GM18909 (cell line): ENCODE measurements around the gene SPINK5.

Experiments
- ATAC-seq: cut with Tn5 transposase; IDR thresholded peaks from one replicate; pipeline ENCODE4 v1.9.1; 2021; ENCODE audit warnings: mild to moderate bottlenecking; ENCODE audit not compliant: unreplicated experiment, poor library complexity

SPINK5 gene

DNA sequence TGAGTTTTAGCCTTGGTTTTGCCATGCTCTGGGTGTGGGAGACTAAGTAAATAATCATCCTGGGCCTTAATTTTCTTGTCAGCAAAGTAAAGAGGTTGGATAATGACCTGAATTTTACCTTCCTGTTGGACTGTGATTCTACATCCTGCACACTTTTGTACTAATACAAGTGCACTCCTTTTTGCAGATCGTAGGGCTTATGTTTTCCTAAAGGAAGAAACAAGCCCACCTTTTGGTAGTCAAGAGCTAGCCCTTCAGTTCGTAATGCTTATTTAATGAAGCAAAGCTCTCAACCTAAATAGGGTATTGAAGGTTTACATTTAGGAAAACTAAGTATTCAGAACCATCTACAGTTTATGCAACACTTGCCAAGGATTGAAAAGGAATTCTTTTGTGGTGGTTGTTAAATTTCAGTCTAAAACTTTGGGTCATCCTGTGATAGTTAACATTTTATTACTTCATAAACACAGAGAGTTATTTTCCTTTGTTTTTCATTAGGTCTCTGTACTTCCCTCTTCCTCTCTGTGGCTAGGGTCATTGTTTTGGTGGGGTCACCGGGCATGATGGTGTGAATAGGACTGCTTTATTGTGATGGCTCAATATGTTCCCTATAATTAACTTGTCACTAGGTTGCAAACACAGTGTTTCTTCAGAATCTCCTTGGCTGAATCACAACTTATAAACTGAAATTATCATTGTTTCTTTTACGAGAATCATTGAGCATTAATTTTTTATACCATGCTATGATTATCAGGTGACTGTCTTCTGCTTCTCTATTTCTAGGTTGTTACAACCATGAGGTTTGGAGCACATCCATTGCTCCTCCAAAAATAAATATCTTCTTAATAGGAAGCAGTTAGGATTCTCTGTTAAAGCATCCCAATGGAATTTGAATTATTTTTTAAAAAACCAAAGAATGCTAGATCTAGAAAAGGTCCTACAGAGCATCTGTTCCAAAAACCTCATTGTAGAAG is 28.5 kb downstream of the SPINK5 start:
- no peak for ATAC-seq

DNA sequence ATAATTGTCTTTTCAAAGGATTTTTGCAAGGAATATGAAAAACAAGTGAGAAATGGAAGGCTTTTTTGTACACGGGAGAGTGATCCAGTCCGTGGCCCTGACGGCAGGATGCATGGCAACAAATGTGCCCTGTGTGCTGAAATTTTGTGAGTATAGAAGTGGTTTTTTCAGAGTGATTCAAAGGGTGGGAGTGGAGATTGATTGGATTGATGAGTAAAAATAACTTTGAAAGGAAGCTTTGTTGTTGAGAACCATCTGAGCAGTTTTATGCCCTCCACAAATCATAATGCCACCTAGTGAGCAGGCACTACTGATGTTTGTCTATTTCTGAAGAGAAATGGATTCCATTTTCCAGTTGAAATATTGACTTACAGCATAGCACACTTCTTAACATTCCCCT is 30.6 kb downstream of the SPINK5 start:
- ATAC-seq: no peak

DNA sequence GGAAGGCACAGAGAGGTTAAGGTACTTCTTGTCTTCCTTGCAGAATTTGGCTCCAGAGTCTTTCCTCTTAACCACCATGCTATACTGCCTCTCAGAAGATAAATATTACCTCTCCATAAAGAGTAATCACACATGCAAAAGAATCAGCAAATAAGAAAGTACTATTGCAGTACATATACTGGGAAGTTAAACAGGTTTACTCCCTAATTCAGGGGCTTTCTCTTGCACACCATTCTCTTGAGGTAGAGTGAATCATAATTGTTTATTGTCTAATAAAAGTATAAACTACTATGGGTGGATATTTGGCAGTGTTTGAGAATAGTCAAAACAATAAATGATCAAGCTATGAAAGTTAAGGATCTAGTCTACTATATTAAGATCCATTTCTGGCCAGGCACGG is 40.4 kb downstream of the SPINK5 start:
- ATAC-seq: no peak

DNA sequence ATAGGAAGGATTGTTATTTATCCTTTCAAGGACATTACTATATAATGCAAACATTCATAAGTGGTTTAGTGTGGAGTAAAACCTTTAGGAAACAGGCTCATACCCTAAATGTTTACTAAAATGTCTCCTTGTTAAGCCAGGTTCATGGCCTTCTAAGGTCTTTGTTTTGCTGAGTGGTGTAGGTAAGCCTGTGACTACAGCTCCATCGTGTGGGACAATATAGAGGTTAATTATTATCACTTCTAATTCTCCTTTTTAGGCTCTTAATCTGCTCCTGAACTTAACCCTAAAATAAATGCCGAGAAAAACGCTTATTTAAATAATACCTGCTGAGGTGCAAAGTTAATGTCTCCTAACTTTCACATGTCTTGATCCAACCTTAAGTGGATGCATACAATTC is 43.8 kb downstream of the SPINK5 start:
- no peak for ATAC-seq

DNA sequence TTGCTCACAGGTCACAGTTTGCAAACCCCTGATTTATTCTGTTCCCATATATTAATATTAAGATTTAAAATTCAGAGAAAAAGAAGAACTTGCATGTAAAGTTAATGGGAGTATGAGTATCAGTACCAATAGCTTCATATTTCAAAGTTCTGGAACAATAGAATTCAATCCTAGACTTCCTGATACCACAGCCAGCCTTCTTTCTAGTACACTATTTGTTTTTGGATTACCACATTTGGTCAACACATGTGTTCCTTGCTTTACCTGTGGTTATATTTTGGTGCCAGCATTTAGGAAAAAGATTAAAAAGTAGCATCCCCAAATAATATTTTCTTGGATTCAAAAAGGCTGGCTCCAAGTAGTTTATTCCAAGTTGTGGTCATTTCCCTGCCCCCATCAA is 49.5 kb downstream of the SPINK5 start:
- no peak for ATAC-seq

DNA sequence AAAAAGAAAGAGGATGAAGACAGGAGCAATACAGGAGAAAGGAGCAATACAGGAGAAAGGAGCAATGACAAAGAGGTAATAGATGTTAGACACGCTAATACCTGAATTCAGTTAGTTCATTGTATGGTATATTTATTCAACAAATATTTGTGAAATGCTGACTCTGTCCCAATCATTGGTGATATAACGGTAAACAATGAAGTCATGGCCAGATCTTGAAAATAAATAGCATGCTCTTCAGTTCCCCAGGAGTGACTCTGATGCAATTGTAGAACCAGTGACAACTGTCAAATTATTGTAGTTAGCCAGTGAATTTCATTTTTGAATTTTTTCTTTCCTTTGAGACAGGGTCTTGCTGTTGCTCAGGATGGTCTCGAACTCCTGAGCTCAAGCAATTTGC is 56.5 kb downstream of the SPINK5 start:
- no peak for ATAC-seq

DNA sequence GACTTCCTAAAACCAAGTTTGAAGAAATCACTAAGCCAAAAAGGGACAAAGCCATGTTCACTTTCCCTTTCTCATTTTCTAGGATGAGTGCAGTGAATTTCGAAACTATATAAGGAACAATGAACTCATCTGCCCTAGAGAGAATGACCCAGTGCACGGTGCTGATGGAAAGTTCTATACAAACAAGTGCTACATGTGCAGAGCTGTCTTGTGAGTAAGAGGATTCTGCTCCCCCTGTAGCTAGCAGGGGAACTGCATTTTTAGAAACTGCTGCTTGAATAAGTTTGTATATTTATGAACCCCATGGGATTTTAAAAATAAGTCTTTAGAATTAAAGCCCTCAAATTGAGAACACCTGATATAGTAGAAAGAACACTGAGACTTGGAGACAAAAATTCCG is 61.9 kb downstream of the SPINK5 start:
- no peak for ATAC-seq

DNA sequence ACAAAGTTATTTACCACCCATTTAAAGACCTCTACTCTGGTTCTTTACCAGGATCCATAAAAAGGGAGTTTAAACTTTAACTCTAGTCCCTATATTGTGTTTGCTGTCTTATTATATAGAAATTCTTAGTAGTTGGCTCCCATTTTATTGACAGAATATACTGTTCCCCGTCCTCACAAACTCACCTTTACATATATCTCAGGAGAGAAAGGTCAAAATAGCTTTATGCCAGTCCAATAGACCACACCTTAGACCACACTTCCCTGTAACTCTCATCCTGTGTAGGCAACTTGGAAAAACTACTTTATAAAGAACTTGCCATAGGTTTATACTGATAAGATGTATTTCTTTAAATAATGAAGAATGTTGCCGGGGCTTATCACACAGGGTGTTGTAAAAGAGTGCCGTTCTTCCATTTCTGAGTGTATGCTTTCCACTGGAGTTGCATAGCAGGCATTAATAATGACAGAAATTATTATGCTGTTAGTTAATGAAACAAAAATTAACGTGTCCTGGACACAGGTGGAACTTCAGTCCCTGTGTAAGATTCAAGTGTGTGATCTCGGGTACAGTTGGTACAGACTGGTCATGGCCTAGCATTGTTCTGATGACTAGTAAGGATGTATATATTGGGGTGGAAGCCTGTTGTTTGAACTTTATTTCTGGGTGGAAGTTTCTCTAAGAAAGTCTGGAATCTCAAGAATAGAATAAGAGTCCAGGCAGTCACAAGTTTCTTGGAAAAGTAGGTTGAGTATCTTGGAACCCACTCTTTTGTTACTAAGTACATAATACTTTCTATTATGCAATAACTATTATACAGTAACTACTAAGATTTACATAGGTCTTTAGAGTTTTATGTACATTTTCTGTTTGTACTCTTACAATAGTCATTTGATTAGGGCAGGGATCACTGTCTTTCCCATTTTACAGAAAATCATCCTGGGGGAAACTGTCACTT is 71.6 kb downstream of the SPINK5 start:
- no peak for ATAC-seq

DNA sequence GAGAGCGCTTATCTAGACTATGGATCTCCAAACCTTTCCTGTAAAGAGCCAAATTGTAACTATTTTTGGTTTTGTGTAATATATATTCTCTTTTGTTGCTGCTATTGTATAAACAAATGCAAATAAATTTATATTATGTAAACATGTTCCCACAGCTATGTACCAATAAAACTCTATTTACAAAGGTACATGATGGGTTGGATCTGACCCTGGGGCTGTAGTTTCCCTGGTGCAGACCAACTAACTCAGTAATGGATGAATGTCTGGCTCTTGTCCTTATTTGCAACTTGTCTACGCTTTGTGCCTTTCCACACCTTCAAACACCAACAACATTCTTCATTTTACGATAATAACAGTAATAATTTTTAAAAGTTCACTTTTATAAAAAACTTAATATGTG is 77.1 kb downstream of the SPINK5 start:
- ATAC-seq: no peak

DNA sequence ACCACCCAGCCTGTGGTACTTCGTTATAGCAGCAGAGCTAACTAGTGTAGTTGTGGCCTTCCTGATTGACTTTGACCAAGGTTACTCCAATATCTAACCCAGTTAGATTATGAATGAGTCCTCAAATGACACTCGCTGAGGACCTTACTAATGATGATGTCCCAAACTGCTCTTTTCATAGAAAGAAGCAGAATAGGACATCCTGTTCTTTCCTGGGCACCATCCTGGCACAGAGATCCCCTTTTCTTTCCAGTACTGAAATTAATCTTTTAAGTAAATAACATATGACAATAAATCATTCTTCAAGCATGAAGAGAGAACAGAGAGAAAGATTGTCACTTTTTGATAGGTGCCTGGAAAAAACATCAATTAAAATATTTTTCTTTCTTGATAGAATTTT is 77.9 kb downstream of the SPINK5 start:
- no peak for ATAC-seq

DNA sequence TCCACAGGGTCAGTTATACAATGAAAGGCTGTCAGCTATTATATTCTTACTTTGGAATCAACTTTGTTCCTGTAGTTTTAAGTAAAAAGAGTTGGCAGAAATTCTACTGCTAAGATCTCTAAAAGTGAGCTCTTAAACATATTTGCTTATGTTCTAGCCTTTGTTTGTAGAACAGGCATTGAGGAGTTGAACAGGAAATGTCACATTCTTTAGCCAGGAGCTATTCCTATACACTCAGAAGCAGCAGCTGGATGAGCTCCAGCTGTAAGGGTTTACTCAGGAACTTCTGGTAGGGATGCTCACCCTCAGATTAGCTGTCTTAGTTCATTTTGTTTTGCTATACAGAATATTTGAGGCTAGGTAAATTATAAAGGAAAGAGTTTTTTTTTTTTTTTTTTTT is 82.1 kb downstream of the SPINK5 start:
- ATAC-seq: no peak

DNA sequence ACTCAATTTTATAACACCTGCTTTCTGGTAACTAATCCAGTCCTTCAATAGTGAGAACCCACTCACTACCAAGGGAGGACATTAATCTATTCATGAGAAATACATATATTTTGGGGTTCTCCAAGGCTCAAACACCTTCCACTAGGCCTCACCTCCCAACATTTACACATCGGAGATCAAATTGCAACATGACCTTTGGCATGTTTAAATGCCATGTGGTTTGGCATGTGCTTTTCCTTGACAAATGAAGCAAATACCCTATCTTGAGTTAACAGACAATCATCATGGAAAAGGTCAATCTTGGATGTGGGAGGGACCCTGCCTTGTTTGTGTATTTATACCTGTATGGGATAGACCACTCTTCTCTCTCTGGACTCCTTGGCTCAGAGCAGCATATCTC is 82.7 kb downstream of the SPINK5 start:
- no peak for ATAC-seq

DNA sequence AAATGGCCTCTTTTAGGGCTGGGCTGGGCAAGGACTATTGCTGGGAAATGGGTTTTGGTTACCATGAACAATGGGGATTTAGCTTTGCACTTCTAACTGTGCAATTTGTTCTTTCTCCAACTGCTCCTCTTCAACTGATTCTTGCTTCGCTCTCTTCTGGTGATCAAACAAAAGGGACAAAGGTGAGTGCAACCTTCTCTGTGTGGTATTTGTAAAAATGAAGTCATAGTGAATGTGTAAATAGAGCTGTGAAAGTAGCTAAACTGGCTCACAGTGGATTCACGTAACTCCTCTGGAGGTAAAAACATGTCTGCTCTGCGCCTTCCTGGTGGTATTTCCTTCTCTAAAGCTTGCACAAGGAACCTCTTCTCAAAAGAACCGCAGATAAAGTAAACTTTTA is 83.6 kb downstream of the SPINK5 start:
- no peak for ATAC-seq

DNA sequence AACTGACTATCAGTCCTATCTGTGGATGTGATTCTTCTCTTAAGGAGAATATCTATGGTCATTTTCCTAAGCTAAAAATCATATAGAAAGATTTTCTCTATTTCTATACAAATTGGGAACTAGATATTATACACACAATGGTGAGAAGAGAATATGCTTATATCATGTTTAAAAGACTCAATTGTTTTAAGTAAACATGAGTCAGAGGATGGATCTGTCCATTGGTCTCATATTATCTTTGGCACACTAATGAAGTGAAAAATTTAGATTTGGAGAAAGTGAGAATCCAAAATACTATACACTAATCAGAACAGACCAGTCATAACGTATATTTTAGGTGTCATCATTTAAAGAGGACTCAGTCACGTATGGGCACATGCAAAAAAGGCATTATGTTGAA is 88.1 kb downstream of the SPINK5 start:
- no peak for ATAC-seq

DNA sequence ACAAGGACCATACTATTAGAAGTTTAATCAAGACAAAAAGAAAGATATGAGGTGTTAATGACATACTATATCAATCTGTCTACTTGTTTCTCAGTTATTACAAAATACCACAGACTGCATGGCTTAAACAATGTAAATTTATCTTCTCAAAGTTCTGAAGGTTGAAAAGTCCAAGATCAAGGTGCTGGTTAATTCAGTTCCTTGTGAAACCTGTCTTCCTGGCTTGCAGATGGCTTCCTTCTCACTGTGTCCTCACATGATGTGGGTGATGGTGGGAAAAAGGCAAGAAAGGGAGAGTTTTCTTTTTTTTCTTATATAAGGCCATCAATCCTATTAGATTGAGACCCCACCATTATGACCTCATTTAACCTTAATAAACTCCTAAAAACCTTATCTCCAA is 89.0 kb downstream of the SPINK5 start:
- ATAC-seq: no peak

DNA sequence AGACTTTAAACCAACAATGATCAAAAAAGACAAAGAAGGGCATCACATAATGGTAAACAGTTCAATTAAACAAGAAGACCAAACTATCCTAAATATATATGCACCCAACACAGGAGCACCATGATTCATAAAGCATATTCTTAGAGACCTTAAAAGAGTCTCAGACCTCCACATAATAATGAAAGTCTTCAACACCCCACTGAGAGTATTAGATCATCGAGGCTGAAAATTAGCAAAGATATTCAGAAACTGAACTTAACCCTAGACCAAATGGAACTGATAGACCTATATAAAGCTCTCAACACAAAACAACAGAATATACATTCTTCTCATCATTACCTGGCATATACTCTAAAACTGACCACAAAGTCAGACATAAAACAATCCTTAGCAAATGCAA is 92.8 kb downstream of the SPINK5 start:
- ATAC-seq: no peak

DNA sequence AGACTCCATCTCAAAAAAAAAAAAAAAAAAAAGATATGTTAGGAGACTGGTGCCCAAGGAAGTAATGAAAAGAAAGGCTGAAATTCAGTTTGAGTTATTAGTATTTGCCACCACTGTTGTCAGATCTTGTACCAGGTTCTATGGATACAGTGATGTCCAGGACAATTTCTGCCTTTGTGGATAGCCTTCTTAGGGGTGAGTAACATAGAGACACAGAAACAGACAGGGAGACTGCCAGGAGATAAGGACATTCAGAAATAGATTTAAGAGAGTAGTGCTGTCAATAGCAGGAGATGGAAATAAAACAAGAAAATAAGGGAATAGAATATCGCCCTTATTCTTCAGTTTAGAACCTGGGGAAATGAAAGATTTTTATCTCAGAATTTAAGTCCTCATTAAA is 98.3 kb downstream of the SPINK5 start:
- ATAC-seq: no peak

DNA sequence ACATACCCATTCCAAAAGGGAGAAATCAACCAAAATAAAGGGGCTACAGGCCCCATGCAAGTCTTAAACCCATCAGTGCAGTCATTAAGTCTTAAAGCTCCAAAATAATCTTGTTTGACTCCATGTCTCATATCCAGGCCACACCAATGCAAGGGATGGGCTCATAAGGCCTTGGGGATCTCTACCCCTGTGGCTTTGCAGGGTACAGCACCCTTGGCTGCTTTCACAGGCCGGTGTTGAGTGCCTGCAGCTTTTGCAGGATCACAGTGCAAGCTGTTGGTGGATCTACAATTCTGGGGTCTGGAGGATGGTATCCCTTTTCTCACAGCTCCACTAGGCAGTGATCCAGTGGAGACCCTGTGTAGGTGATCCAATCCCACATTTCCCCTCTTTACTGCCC is 99.6 kb downstream of the SPINK5 start:
- no peak for ATAC-seq

DNA sequence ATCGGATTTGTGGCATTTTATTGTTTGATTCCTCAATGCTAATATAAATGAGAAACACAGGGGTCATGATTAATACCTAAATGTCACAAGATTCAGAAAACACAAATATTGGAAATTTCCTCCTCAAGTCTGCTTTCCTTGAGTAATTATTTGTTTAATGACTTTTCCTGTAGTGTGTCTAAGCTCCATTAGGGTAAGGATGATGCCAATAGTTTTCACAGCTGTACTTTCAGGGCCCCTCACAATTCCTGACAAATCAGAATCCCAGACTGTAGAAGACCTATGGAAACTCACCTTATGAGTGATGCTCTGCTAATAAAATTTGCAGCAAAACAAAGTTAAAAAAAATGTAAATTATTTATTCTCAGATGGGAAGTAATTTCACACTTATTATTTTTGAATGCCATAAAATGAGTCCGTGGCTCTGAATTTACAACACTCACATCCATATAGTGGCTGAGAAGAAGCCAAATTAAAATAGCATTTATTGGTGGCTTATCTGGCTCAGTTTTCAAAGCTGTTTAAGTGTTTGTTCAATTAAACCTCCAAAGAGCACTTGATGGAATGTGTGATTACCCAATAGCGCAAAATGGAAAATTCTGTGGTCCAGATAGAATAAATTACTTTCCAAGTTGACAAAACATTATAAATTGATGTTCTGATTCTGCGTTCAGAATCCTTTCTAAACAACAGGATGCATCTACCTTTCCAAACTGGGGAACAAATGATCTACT is 102.9 kb downstream of the SPINK5 start:
- ATAC-seq: no peak

DNA sequence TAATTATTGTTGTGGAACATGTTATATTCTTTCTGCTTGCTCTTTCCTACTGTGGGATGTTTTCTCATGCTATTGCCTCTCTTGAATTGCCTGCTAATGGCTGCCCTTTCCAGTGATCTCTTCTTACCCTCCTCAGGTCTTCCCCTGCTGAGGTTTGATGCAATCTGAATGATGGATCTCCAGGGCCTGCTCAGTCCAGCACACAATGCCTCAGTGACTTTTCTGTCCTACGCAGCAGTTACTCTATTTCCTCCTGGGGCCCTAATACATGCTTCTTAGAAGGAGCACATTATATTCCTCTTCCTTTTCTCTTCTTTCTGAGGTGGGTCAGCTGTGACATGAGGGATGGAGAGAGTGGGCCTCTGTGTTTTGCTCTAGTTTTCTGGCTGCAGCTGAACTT is 104.5 kb downstream of the SPINK5 start, which contains the start of gene SPINK14:
TSS of gene SPINK14 (plus strand) at position 301 of the 400 bp plus-strand sequence. CDS start 1,187 bp downstream, outside the sequence.
- no peak for ATAC-seq
